ENCODE results near the gene GCK.

The GCK gene

DNA sequence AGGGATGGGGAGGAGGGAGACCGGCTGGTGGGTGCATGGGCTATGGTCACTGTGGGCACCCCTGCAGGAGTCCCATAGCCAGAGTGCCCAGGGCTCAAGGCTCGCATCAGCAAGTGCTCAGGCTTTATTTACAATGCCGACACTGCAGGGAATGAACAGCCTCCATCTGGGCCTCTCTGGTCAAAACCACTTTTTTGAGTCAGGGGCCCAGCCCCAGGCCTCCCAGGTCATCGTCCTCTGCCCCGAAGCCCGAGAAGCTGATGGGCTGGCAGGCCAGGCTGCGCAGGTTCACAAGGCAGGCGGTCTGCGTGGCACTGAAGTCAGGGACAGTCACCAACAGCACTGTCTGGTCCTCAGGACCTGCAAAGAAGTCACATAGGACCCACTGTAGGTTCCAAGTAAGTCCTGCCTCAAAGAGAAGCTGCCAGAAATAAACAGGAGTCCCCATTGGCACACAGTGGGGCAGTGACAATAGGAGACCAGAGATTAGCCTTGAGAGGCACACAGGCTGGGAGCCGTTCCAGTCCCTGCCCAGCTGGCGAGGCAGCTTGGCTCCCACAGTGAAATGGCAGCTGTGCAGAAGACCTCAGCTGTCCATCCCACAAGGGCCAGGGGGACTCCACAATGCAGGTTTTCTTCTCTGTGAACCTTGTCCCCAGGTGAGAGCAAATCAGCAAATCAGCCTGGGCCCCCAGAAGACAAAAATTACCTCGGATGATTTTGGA lies 74.5 kb downstream of the GCK start:
- no peak for DNase-seq

DNA sequence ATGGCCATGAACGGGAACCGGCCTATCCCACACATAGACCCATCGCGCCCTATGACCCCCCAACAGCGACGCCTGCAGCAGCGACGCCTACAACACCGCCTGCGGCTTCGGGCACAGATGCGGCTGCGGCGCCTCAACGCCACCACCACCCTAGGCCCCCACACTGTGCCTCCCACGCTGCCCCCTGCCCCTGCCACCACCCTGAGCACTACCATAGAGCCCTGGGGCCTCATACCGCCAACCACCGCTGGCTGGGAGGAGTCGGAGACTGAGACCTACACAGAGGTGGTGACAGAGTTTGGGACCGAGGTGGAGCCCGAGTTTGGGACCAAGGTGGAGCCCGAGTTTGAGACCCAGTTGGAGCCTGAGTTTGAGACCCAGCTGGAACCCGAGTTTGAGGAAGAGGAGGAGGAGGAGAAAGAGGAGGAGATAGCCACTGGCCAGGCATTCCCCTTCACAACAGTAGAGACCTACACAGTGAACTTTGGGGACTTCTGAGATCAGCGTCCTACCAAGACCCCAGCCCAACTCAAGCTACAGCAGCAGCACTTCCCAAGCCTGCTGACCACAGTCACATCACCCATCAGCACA lies 75.4 kb downstream of the GCK start:
- no peak for DNase-seq

DNA sequence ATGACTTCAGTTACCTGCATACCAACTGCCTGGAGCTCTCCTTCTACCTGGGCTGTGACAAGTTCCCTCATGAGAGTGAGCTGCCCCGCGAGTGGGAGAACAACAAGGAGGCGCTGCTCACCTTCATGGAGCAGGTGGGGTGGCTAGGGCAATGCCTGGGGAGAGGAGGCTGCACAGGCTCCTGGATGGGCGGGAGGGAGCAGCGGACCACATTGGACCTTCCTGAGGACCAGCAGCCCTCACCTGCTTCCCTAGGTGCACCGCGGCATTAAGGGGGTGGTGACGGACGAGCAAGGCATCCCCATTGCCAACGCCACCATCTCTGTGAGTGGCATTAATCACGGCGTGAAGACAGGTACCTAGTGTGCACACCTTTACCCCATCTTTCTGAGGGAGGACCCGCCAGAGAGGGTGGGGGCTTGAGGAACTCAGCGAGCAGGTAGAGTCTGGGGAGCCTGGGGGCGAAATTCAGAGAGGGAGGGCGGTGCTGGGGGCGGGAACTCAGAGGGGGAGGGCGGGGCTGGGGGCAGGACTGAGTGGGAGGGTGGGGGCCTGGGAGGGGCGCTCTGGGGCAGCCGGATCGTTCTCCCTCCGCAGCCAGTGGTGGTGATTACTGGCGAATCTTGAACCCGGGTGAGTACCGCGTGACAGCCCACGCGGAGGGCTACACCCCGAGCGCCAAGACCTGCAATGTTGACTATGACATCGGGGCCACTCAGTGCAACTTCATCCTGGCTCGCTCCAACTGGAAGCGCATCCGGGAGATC lies 76.1 kb downstream of the GCK start:
- DNase-seq, result no peak

DNA sequence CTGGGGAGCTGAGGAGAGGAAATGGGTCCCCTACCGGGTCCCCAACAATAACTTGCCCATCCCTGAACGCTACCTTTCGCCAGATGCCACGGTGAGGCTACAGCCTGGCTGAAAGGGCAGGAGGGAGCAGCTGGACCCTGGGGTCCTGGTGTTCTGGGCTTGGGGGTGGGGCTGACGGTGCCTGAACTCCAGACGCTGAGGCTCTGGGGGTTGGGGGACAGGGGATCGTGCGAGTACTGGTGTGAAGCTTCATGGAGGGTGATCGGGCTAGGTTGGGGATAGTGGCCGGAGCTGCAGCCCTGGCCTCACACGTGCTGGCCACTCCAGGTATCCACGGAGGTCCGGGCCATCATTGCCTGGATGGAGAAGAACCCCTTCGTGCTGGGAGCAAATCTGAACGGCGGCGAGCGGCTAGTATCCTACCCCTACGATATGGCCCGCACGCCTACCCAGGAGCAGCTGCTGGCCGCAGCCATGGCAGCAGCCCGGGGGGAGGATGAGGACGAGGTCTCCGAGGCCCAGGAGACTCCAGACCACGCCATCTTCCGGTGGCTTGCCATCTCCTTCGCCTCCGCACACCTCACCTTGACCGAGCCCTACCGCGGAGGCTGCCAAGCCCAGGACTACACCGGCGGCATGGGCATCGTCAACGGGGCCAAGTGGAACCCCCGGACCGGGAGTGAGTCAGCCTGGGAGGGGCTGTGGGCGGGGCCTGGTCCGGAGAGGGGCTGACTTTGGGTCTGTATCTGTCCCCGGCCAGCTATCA lies 76.8 kb downstream of the GCK start:
- DNase-seq, result no peak

DNA sequence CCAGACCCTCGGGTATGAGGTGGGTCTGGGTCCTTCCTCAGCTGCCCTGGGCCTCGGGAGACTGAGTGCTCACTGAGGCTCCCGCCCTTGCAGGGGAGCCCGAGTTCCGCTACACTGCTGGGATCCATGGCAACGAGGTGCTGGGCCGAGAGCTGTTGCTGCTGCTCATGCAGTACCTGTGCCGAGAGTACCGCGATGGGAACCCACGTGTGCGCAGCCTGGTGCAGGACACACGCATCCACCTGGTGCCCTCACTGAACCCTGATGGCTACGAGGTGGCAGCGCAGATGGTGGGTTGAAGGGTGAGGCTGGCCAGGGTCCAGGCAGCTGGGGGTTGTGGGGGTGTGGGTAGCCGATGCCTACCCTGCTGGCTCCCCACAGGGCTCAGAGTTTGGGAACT lies 77.5 kb downstream of the GCK start:
- no peak for DNase-seq

DNA sequence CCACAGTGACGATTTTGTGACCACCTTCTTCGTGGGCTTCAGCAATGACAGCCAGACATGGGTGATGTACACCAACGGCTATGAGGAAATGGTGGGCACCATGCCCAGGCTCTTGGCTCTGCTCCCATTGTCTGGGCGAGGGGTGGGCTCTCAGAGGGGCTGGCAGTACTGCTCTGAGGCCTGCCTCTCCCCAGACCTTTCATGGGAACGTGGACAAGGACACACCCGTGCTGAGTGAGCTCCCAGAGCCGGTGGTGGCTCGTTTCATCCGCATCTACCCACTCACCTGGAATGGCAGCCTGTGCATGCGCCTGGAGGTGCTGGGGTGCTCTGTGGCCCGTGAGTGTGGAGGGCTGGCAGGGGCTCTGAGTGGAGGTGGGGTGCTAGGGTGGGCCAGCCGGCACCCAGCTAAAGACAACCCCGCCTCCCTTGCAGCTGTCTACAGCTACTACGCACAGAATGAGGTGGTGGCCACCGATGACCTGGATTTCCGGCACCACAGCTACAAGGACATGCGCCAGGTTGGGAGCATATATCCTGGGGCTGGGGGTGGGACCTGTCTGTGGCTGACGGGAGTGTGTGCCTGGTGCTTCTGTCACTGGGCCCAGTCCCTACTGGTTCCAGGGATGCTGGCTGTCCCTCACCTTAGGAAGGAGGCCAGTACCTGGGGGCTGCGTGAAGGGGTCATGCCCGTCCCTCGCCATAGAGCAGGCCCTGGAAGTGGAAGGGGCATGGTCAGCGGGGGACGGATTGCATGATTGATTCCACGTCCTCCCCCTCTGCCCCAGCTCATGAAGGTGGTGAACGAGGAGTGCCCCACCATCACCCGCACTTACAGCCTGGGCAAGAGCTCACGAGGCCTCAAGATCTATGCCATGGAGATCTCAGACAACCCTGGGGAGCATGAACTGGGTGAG lies 78.3 kb downstream of the GCK start:
- DNase-seq, result no peak

DNA sequence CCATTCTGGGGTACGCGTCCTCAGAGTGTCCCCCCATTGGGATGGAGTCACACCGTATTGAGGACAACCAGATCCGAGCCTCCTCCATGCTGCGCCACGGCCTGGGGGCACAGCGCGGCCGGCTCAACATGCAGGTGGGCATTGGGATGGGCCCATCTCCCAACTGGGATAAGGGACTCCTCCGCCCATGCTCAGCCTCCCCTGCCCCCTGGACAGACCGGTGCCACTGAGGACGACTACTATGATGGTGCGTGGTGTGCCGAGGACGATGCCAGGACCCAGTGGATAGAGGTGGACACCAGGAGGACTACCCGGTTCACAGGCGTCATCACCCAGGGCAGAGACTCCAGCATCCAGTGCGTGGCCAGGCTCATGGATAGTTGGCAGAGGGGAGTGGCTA lies 79.2 kb downstream of the GCK start:
- DNase-seq, result no peak

DNA sequence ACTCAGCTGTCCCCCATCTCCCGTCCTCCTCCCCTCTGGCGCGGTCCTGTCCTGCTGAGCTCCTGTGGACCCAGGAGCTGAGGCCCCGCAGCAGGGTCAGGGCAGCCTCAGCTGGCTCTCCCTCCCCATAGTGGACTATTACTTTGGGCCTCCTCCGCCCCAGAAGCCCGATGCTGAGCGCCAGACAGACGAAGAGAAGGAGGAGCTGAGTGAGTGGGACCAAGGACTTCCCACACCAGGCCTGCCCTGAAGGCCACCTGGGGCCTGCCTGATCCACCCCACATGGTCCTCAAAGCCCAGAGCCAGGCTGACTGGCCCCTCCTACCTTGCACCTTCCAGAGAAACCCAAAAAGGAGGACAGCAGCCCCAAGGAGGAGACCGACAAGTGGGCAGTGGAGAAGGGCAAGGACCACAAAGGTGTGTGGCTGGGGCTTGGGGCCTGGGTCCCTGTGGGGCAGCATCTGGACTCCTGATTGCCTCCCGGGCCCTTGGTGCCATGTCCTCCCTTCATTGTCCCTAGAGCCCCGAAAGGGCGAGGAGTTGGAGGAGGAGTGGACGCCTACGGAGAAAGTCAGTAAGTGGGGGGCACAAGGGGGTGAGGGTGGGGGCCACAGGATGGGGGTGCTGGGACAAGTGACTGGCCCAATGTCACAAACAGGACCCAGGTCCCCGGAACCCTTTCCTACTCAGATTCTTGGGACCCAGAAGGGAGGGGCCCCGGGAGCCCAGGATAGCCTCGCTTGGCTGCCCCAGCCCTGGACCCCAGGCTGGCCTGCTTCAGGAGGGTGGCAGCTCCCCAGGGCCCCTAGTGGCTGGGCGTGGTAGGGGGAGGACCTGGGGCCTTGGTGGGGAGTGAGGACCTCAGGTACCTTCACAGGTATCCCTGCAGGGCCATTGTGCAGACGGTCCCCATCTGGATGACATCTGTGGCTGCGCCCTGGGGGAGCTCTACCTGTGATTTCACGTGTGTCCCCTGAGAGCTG lies 80.2 kb downstream of the GCK start:
- DNase-seq, result no peak

DNA sequence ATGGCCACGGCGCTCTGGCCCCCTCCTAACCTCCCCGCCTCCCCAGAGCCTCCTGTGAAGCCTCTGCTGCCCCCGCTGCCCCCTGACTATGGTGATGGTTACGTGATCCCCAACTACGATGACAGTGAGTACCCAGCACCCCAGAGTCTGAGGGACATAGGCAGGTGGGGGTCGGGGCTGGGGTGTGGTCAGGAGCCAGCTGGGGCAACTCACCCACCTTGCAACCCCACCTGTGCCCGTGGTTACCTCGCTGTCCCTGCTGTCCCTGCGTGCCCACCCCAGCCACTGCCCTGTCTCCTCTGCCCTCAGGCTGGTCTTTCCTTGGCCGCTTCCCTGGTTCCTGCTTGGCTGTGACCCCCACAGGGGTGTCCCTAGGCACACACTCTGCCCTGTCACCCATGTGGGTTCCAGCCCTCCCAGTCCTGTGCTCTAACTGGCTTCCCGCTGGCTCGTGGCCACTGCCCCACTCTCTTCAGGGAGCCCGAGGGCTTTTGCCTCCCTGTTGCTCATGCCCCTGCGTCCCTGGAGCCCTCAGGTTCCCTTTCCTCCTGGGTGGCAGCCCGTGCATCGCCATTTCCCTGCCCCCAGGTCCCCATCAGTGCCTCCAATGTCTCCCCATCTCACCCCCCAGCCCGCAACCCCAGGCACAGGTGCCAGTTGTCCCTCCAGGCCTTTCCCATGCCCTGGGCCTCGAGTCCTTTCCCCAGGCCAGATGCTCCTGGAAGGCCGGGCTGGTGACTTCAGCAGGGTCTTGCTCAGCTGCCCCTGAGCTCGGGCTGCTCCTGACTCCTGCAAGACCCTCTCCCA lies 81.1 kb downstream of the GCK start:
- DNase-seq, result no peak

DNA sequence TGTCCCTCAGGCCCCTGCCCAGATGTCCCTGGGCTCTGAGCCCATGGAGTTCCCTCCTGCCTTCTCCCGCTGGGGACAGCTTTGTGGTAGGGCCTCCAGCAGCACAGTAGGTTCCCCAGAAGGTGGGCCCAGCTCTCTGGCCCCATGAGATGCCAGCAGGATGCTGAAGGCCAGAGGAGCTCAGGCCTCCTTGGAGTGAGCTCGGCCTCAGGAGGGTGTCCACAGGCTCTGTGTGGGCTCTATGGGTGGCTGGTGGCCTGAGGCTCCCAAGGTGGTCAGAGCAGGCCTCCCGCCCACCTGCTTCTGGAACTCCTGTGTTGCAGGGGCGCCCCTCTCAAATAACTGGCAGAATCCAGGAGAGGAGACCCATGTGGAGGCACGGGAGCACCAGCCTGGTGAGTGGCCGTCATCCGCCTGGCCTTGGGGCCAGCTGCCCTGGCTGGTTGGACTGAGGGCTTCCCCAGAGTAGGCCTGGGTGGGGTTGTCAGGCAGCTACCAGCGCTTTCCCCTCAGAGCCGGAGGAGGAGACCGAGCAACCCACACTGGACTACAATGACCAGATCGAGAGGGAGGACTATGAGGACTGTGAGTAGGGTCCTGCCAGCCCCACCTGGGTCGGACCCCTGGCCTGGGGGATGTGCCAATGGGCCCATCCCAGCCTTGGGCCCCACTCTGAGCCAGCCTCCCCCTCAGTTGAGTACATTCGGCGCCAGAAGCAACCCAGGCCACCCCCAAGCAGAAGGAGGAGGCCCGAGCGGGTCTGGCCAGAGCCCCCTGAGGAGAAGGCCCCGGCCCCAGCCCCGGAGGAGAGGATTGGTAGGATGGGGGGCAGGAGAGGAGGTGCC lies 81.9 kb downstream of the GCK start:
- no peak for DNase-seq

DNA sequence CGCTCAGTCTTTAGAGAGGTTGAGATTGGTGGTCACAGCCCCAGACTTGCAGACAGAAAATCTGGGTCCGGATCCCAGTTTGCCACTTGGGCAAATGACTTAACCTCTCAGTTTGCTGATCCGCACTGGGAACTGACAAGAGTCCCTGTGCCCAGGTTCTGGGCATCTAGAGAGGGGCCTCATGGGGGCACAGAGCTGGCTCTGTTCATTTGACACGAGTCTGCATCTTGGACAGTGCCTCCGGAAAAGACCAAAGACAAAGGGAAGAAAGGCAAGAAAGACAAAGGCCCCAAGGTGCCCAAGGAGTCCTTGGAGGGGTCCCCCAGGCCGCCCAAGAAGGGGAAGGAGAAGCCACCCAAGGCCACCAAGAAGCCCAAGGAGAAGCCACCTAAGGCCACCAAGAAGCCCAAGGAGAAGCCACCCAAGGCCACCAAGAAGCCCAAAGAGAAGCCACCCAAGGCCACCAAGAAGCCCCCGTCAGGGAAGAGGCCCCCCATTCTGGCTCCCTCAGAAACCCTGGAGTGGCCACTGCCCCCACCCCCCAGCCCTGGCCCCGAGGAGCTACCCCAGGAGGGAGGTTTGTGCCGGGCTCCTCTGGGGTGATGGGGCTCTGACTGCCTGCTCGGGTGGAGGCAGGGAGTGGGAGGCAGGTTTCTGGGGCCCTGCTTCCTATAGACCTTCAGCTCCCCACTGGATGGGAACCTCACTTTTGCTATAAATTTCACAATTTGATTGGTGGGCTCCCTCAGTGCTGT lies 82.8 kb downstream of the GCK start:
- no peak for DNase-seq

DNA sequence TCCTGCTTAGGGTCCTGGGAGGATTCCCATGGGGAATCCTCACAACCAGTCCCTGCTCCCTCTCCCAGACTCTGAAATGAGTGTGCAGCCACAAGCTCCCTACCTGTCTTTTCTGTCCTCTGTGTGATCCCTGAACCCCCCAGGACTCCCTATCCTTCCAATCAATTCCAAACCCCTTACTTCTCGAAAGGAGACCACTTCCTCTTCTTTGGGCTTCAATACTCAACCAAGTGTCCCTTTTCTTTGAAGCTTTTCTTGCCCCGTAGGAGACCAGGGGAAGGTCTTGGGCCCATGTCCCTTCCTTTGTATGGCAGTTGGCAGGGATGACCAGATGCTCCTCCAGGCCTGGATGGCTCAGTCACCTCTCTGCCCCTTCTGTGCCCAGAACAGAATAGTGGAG lies 83.4 kb downstream of the GCK start:
- DNase-seq, result no peak

DNA sequence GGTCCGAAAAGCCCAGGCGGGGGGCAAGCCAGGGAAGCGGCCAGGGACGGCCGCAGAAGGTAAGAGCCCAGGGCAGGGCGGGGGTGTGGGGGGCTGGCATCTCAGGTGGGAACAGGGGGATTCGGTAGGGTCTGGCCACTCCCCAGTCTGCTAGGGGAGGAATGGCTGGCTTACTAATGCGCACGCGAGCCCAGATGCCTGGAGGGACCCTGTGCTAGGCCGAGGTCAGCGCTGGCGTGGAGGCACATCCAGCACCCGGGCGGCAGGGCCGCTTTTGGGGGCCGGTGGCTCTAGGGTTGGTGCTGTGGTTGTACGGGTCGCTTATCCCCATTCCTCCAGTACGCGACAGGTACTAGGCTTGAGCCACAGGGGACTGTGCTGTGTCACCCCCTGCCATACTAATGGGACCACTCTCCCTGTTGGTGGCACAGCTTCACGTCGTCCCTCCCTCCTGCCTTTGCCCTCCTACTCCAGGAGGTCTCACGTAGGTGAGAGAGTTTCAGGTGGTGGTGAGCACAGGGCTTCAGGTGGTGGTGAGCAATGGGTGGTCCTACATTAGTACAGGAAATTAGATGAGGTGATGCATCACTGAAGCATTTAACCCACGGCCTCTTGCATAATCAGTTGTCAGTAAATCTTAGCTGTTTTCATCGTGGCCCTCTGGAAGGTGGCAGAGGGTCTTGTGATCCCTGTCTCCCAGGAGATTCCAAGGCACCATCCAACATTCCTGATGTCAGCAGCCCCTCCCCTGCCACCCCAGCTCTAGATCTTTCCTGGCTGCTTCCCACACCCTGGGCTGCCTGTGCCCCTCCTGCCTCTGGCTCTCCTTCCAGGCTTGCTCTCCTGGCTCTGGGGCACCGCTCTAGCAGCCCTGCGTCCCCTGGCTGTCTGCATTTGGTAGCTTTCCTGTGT lies 84.1 kb downstream of the GCK start:
- no peak for DNase-seq

DNA sequence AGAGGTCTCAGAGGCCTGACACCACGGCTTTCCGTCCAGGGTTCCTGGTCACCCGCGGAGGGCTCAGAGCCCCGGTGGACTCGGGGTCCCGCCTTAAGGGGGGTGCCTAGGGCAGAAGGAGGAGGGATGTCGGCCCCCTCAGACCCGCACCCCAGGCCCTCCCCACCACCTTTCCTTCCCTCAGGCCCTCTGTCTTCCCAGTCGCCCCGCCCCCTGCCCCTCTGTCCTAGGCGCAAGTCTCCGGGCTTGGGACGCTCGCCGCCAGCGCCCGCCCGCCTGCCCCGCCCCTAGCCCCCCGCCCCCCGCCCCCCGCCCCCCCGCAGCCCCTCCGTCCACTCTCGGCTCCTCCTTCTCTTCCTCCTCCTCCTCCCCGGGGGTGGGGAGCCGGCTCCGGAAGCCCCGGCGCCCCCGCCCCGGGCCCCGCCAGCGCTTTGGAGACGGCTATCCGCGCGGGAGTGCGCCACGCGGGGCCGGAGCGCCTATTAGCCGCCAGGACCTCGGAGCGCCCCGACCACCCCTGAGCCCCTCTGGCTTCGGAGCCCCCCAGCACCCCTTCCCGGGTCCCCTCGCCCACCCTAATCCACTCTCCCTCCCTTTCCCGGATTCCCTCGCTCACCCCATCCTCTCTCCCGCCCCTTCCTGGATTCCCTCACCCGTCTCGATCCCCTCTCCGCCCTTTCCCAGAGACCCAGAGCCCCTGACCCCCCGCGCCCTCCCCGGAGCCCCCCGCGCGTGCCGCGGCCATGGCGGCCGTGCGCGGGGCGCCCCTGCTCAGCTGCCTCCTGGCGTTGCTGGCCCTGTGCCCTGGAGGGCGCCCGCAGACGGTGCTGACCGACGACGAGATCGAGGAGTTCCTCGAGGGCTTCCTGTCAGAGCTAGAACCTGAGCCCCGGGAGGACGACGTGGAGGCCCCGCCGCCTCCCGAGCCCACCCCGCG lies 85.0 kb downstream of the GCK start, which contains the start of gene AEBP1:
AEBP1 (plus strand) TSS at position 423 of the 937 bp plus-strand sequence; CDS start at position 744, 321 bp downstream.
- no peak for DNase-seq

DNA sequence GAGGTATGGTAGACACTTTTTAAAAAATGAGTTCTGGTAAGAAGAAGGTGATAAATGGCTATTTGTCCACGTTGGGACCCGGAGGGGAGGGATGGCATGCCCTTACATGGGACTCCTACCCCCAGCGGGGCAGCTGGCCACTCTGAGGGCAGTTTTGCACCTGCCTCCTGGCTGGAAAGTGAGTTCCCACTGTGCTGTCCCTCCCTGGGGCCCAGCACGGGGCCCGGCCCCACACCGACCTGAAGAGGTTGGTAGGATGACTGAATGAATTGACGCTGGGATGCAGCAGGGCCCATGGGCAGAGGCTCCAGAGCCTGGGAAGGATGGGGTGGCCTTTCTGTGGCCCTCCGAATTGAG lies 85.7 kb downstream of the GCK start:
- no peak for DNase-seq

All from NCI-H748 treated with DMSO at 0.1 percent for 48 hours (cell line).